NCI-H2107 (cell line): ENCODE results near the gene ITPR2.
"Not testable (repeated sequence)": the region's sequence is repeated elsewhere in the genome, so short reads cannot be mapped to it uniquely, and the experiment has no call there.

Experiments used
- DNase-seq: peaks from one replicate; lab custom pipeline; 2025; lab: John Stamatoyannopoulos, UW

The ITPR2 gene

DNA sequence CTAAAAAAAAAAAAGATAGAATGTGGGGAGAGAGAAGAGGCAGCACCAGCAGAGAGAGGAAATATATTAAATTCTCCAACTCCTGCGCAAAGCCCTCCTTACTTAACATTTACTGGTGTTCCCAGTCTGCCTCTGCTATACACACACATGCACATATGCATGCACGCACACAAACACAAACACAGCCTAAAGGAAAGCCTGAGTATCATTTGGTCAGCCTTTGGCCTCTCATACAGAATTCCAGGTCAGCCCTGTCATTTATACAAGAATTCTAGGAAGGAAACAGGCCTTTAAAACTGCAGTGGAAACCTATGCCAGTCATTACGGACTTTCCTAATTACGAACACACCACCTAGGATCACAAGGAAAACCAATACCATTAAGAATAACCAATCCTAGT lies 269.4 kb downstream of the ITPR2 start:
- no peak for DNase-seq

- DNase-seq: no peak
Observed at GRCh38 chr12:26557326-26557725, 275.7 kb downstream of the ITPR2 start.

- DNase-seq: no peak
Observed at GRCh38 chr12:26556916-26557315, 276.1 kb downstream of the ITPR2 start.

DNA sequence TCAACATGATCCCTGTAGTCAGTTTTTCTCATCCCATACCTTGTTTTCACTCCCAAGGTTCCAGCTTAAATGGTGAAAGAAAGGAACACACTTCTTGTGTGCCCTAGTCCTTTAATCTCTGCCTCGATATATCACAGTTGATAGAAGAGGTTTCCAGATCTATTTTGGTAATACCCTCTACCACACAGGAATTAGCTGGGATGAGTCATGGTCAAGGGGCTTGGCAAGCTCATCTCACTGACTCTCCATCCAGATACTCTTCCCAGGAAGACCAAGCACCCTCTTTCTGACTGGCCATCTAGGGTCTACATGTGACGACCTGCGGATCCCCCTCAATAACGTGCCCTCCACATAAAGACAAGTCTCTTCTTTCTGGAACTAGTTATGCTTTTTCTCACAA lies 277.9 kb downstream of the ITPR2 start:
- DNase-seq: no peak

DNA sequence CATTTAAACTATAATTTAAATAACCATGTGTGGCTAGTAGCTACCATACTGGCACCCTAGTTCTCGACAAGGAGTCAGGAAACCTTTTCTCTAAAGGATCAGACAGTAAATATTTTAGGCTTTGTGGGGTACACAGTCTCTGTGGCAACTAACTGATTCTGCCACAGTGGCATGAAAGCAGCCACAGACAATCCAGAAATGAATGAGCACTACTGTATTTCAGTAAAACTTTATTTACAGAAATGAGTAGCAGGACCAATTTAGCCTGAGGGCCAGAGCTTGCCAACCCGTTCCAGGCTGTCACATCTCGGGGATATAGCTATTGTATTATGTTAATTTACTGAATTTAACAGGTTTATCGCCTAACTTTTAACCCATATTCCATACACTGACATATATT lies 278.7 kb downstream of the ITPR2 start:
- DNase-seq: no peak

DNA sequence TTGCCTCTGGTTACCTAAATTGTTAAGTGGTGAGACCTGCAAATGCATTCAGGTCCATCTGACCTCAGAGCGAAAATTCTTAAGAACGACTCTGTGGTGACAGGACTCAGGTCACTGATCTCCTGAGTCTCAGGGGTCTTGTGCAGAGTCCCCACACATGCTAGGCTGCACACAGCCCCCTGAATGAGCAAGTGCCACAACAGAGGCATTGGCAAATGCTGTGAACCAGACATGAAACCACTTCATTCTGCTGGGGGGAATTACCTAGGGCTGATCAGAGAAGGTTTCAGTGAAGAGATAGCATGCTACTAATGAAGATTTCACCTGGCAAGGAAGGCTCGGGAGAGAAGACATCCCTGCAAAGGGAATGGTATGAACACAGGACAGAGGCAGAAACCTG lies 281.6 kb downstream of the ITPR2 start:
- no peak for DNase-seq

DNA sequence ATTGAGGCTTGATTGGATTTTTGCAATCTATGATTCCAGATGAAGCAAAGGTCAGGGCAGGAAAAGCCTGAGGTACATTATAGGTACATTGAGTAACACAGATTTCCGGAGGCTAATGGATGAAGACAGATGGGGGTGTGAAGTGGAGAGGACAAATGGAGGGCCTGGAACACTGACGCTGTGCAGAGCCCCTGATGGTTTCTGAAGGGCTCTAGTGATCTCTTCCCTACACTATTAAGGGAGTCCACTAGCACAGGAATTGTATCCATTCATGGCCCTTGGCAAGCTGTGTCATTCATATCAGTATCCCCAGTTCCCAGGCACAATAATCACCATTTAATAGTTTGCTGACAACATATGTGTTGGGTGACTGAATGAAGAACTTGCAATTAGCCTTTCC lies 284.8 kb downstream of the ITPR2 start:
- no peak for DNase-seq

- no peak for DNase-seq
Observed at GRCh38 chr12:26546535-26547314, 286.3 kb downstream of the ITPR2 start.

- no peak for DNase-seq
Observed at GRCh38 chr12:26539131-26539530, 293.9 kb downstream of the ITPR2 start.

GRCh38 chr12:26537651-26538050 lies 295.3 kb downstream of the ITPR2 start:
- no peak for DNase-seq

GRCh38 chr12:26537126-26537525 lies 295.9 kb downstream of the ITPR2 start:
- DNase-seq: no peak

DNA sequence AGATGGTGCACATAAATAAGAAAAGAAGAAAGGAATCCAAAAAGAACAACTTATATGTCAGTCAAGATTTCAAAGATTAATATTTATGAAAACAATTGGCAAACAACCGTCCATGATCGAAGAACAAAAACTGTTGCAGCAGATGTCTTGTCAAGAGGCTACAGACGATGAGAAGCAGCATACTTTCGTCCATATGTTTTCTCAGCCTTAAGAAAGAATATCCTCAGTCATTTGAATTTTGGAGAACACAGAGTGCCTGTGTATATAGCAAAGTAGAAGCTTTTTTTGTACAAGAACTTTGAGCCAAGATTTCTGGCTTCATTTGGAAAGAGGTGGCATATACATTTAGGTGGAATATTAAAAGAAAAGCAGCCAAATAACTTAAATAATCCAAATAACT lies 297.2 kb downstream of the ITPR2 start:
- no peak for DNase-seq

- no peak for DNase-seq
Observed at GRCh38 chr12:26534071-26534470, 298.9 kb downstream of the ITPR2 start.

DNA sequence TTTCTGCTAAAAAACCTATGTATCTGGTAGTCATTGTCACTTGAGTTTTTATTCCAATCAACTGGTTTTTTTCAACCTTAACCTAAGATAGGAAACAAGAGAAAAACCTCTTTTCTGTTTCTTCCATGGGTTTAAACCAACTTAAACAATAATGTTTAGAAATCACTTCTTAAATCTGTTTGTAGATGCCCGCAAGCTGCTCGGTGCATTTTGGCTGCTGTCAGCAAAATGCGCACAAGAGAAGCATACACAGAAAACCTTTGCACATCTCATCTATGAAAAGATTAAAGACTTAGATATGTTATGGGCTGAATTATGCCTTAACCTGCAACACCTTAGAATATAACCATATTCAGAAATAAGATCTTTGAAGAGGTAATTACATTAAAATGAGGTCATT lies 299.8 kb downstream of the ITPR2 start:
- DNase-seq: no peak

DNA sequence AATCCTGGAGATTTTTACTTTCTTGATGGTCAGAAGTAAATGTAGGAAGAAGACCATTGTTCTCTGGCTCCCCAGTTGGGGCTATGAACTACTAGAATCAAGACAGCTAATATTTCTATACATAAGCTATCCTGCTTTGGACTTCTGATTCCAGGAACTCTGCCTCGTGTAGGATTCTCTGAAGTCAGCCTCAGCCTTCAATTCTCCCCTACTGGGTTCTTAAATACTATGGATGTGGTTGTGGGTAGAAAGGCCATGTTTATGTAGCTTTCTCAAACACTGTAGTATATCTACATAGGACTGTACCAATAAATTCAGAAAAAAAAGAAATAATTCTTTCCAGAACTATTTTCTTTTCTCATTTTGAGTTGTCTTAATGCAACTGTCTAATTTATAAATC lies 302.5 kb downstream of the ITPR2 start:
- no peak for DNase-seq

GRCh38 chr12:26528943-26529342 lies 304.1 kb downstream of the ITPR2 start:
- DNase-seq: no peak

- no peak for DNase-seq
Observed at GRCh38 chr12:26527682-26528081, 305.3 kb downstream of the ITPR2 start.

DNA sequence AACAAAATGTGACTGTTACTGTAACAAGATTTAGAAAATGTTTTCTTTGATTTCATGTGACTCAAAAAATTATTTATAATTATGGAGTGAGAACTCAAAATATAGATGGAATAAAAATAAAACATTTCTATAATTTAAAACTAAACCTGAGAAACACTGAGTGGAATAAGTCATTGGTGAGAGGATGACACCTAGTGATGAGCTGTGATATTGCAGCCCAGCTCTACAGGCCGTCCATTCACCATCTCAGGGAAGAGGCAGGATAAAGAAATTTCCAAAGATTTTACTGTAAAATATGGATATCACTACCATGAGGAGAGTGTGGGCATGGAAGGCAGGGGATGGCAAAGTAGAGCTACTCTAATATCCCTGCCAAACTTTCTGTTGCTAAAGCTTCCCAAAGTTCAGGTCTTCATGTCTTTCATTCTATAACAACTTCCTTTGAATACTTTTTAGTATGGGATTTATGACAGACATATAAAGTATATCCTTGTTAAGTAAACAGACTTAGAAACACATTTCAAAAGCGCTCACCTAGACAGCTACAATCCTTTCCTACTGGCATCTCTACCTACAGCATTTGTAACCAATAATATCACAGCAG lies 308.0 kb downstream of the ITPR2 start:
- DNase-seq: no peak

- DNase-seq: peak; percentile 4
Observed at GRCh38 chr12:26523708-26524150, 309.3 kb downstream of the ITPR2 start.

DNA sequence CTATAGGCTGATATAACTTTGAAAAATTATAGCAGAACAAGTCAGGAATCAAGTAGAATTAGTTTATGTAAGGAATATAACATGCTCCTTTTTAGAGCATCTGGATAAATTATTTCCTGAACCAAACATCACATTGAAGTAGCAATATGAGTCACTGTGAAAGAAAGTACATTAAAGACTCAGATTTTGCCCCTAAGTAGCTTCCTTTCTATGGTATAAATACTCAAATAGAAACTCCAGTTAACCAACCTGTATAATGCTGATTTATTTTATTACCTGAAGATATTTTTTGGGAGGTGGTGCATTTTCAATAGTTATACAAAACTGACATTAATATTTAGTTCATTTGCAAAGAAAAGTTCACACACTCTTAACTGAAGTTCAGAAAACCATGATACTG lies 312.1 kb downstream of the ITPR2 start:
- no peak for DNase-seq

DNA sequence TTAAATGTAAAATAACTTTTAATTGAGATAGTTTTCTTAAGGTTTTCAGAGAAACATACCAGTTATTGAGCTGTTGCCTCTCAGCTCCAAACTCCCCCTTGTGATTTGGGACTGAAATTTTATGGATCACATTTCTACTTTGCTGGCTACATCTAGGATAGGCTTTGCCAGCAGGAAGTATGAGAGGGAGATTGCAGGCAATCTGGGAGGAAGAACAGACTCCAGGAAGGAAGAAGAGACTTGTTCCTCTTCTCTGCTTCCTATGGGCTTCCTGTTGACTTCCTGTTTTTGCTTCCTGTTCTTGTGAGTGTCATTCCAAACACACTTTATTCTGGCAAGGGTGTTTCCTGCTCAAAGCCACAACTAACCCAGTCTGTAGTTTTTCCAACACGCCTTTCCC lies 312.9 kb downstream of the ITPR2 start:
- no peak for DNase-seq

DNA sequence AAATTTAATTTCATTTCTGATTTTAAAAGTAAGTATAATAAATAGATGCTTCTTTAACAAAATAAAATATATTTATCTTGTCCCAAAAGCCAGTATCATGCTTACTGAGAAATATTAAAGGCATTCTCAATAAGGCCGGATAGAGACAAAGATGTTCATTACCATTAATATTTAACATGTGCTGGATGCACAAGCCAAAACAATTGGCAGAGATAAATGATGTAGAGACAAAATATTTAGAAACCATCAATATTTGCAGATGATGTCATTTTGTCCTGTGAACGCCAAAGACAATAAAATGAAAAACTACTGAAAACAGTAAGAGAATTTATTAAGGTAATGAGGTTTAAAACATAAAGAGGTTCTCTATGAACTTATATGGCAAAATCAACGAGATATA lies 313.5 kb downstream of the ITPR2 start:
- DNase-seq: no peak

GRCh38 chr12:26517320-26517719 lies 315.7 kb downstream of the ITPR2 start:
- DNase-seq: not testable (repeated sequence)

DNA sequence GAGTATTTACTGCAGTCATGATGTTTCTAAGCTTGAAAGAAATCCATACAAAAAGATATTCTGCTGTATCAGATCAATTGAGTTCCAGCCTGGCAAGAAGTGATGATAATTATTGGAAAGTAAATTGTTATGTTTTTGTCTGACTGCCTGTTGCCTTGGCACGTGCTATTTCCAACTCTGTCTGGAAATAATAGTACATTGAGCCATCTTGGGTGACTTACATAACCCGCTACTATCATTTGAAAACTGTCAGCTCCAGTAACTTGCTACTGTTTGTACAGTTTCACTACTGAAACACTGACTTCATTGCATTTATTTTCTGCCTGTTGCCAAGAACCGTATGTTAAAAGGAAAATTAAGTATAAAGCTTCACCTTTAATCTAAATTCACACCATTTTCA lies 318.6 kb downstream of the ITPR2 start:
- DNase-seq: no peak
